ENCODE results near the gene PTBP2. TPM values are rescaled to one million over a fixed set of nuclear protein-coding genes. Genes with fewer than 3 reads are reported as not detected.

Gene PTBP2
- total RNA-seq, 1 experiment from 2014 or later: 13.2 TPM

GRCh38 chr1:96748078-96748477 lies 26.5 kb downstream of the PTBP2 start:
- ChIA-PET POLR2A (no interaction called here), CTCF (no interaction called here), RAD21 (ENCODE audit: low non-redundant PET in 1 of 2, low total read pairs in 2 of 2, uncharacterized antibody in 2 of 2, unreplicated experiment in 2 of 2) (no interaction called here)
- intact Hi-C loops (cut with micrococcal nuclease): no loop called here
- BruUV-seq (replicated peaks): no TSS peak
- H3K4me3 ChIP-seq (replicated peaks in 1 of 2; ENCODE audit: low read depth in 1 of 2, low read length in 2 of 2): no peak overlapping the region
- peaks cover 10% of the 10 kb centered on the region; the same call in 1 of the 2 replicates for H4K20me1 ChIP-seq (ENCODE audit: insufficient read depth)
- no peak for TF ChIP-seq SRF (IDR thresholded peaks at IDR 0.05; ENCODE audit: low read depth)
- no peak for TF ChIP-seq TCF7L2 (IDR thresholded peaks at IDR 0.05; ENCODE audit: borderline replicate concordance, extremely low read depth, insufficient read depth, insufficient read length)
- no peak for TF ChIP-seq CEBPB (IDR thresholded peaks at IDR 0.05; ENCODE audit: low read depth)
- no peak for TF ChIP-seq ZNF274 (IDR thresholded peaks at IDR 0.05; ENCODE audit: low read depth, low read length)
- TF ChIP-seq EZH2 (IDR thresholded peaks at IDR 0.05): no peak
- TF ChIP-seq EZH2phosphoT487 (IDR thresholded peaks at IDR 0.05; ENCODE audit: borderline replicate concordance): no peak
- TF ChIP-seq EGR1 (IDR thresholded peaks at IDR 0.05; ENCODE audit: low read depth): no peak
- TF ChIP-seq, protein P1, sequence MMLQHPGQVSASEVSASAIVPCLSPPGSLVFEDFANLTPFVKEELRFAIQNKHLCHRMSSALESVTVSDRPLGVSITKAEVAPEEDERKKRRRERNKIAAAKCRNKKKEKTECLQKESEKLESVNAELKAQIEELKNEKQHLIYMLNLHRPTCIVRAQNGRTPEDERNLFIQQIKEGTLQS (IDR thresholded peaks at IDR 0.05): no peak
- TF ChIP-seq JUND (IDR thresholded peaks at IDR 0.05): no peak
- TF ChIP-seq SP1 (IDR thresholded peaks at IDR 0.05; ENCODE audit: low read depth): no peak
- no peak for TF ChIP-seq ZFX (IDR thresholded peaks at IDR 0.05)
- no peak for TF ChIP-seq YY1 (IDR thresholded peaks at IDR 0.05; ENCODE audit: extremely low read depth, insufficient replicate concordance, low read depth, low read length)
- no peak for TF ChIP-seq POLR2A (IDR thresholded peaks at IDR 0.05; ENCODE audit: borderline replicate concordance, extremely low read depth, insufficient read depth, insufficient read length)
- no peak overlapping the region for H2AFZ ChIP-seq (ENCODE audit: low read depth, low read length, poor library complexity, severe bottlenecking)
- no peak overlapping the region for H3K9ac ChIP-seq (ENCODE audit: low read length)
- H3K9me3 ChIP-seq (ENCODE audit: control insufficient read depth in 1 of 2, insufficient read depth in 1 of 2, low read depth in 1 of 2, low read length in 2 of 2): no peaks in the 10 kb centered on the region
- H3K36me3 ChIP-seq (ENCODE audit: control insufficient read depth in 1 of 2, insufficient read depth in 2 of 2, low read length in 2 of 2): peaks cover 4 to 11% of the 10 kb centered on the region in 2 experiments; a peak in 2 of 4 replicates
- H3K4me2 ChIP-seq (ENCODE audit: low read length): no peak overlapping the region
- no peaks in the 10 kb centered on the region for H3K27me3 ChIP-seq (ENCODE audit: insufficient read depth, low read length)
- H3K27ac ChIP-seq (ENCODE audit: low read depth, low read length): no peak overlapping the region
- H3K4me1 ChIP-seq (ENCODE audit: control insufficient read depth in 1 of 2, insufficient read depth in 2 of 2, low read length in 2 of 2): no peaks in the 10 kb centered on the region
- H3K9me2 ChIP-seq (ENCODE audit: insufficient read depth): no peaks in the 10 kb centered on the region
- ATAC-seq (no peak), DNase-seq (ENCODE audit: low read depth, low spot score) (no peak)
- peaks cover 98% of the 10 kb centered on the region for H3K79me2 ChIP-seq (ENCODE audit: insufficient read depth, low read length)

- Histone ChIP-seq H3K27me3 (ENCODE audit: insufficient read depth, low read length) (no peaks in the 10 kb centered on the region), H3K4me1 (ENCODE audit: control insufficient read depth in 1 of 2, insufficient read depth in 2 of 2, low read length in 2 of 2) (no peaks in the 10 kb centered on the region), H4K20me1 (ENCODE audit: insufficient read depth) (peaks cover 9% of the 10 kb centered on the region; the same call in 1 of the 2 replicates), H2AFZ (ENCODE audit: low read depth, low read length, poor library complexity, severe bottlenecking) (no peak overlapping the region), H3K9me2 (ENCODE audit: insufficient read depth) (no peaks in the 10 kb centered on the region), H3K4me3 (replicated peaks in 1 of 2; ENCODE audit: low read depth in 1 of 2, low read length in 2 of 2) (no peak overlapping the region), H3K4me2 (ENCODE audit: low read length) (no peak overlapping the region), H3K36me3 (ENCODE audit: control insufficient read depth in 1 of 2, insufficient read depth in 2 of 2, low read length in 2 of 2) (peaks cover 9 to 25% of the 10 kb centered on the region in 2 experiments; a peak in 2 of 4 replicates), H3K9me3 (ENCODE audit: control insufficient read depth in 1 of 2, insufficient read depth in 1 of 2, low read depth in 1 of 2, low read length in 2 of 2) (no peaks in the 10 kb centered on the region), H3K9ac (ENCODE audit: low read length) (no peak overlapping the region), H3K79me2 (ENCODE audit: insufficient read depth, low read length) (peaks cover 97% of the 10 kb centered on the region), H3K27ac (ENCODE audit: low read depth, low read length) (no peak overlapping the region)
- intact Hi-C loops (cut with micrococcal nuclease): no loop called here
- DNase-seq (ENCODE audit: low read depth, low spot score) (no peak), ATAC-seq (no peak)
- no TSS peak for BruUV-seq (replicated peaks)
- ChIA-PET RAD21 (ENCODE audit: low non-redundant PET in 1 of 2, low total read pairs in 2 of 2, uncharacterized antibody in 2 of 2, unreplicated experiment in 2 of 2) (no interaction called here), CTCF (no interaction called here), POLR2A (no interaction called here)
- no peak for TF ChIP-seq ZNF274 (IDR thresholded peaks at IDR 0.05; ENCODE audit: low read depth, low read length)
- no peak for TF ChIP-seq EZH2phosphoT487 (IDR thresholded peaks at IDR 0.05; ENCODE audit: borderline replicate concordance)
- no peak for TF ChIP-seq FOSL1 (IDR thresholded peaks at IDR 0.05; ENCODE audit: low read depth)
- TF ChIP-seq, protein P2, sequence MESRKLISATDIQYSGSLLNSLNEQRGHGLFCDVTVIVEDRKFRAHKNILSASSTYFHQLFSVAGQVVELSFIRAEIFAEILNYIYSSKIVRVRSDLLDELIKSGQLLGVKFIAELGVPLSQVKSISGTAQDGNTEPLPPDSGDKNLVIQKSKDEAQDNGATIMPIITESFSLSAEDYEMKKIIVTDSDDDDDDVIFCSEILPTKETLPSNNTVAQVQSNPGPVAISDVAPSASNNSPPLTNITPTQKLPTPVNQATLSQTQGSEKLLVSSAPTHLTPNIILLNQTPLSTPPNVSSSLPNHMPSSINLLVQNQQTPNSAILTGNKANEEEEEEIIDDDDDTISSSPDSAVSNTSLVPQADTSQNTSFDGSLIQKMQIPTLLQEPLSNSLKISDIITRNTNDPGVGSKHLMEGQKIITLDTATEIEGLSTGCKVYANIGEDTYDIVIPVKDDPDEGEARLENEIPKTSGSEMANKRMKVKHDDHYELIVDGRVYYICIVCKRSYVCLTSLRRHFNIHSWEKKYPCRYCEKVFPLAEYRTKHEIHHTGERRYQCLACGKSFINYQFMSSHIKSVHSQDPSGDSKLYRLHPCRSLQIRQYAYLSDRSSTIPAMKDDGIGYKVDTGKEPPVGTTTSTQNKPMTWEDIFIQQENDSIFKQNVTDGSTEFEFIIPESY (IDR thresholded peaks at IDR 0.05; ENCODE audit: extremely low read depth, insufficient replicate concordance, low read length): no peak
- TF ChIP-seq ELF1 (IDR thresholded peaks at IDR 0.05; ENCODE audit: borderline replicate concordance, low read depth): no peak
- TF ChIP-seq EZH2 (IDR thresholded peaks at IDR 0.05): no peak
- TF ChIP-seq SIN3A (IDR thresholded peaks at IDR 0.05; ENCODE audit: low read depth): no peak
- TF ChIP-seq YY1 (IDR thresholded peaks at IDR 0.05; ENCODE audit: extremely low read depth, insufficient replicate concordance, low read depth, low read length): no peak
- TF ChIP-seq EGR1 (IDR thresholded peaks at IDR 0.05; ENCODE audit: low read depth): no peak
These were observed 28.0 kb downstream of the PTBP2 start for GRCh38 chr1:96749618-96750017.

All from HCT116 (cell line).